HEK293 (cell line): ENCODE measurements around the gene PCDH12.

Experiments
- HOXA7 ChIP-seq: sonication (generic); formaldehyde crosslinking; IDR thresholded peaks from 2 replicates; pipeline ENCODE4 v1.8.1; 2022; ENCODE audit warnings: missing genetic modification reagents, borderline replicate concordance
- IKZF3 ChIP-seq: fragments of 450-650 bp; IDR thresholded peaks from 2 replicates; pipeline ENCODE4 v1.5.0; 2018; ENCODE audit warnings: missing biosample characterization, mild to moderate bottlenecking, missing genetic modification characterization, moderate library complexity
- SETDB1 ChIP-seq: IDR thresholded peaks from one replicate; pipeline ENCODE4 v1.6.1; 2017; ENCODE audit warnings: mild to moderate bottlenecking, low read length, moderate library complexity, mixed read lengths; ENCODE audit not compliant: insufficient read length
- SP2 ChIP-seq: fragments of 450-650 bp; formaldehyde crosslinking; IDR thresholded peaks from 2 replicates; pipeline ENCODE4 v1.5.1; 2016; ENCODE audit warnings: missing biosample characterization, missing genetic modification characterization
- YY1 ChIP-seq: fragments of 450-650 bp; formaldehyde crosslinking; IDR thresholded peaks from 2 replicates; pipeline ENCODE4 v1.5.1; 2018; ENCODE audit warnings: missing biosample characterization, missing genetic modification characterization
- ZBTB21 ChIP-seq: fragments of 450-650 bp; formaldehyde crosslinking; IDR thresholded peaks from 2 replicates; pipeline ENCODE4 v1.5.1; 2017; ENCODE audit warnings: missing biosample characterization, missing genetic modification characterization
- ZNF140 ChIP-seq: fragments of 450-650 bp; formaldehyde crosslinking; IDR thresholded peaks from 2 replicates; pipeline ENCODE4 v1.5.1; 2016; ENCODE audit warnings: missing biosample characterization, missing genetic modification characterization
- ZNF23 ChIP-seq: fragments of 450-650 bp; formaldehyde crosslinking; IDR thresholded peaks from 2 replicates; pipeline ENCODE4 v1.5.1; 2016; ENCODE audit warnings: missing biosample characterization, missing genetic modification characterization, borderline replicate concordance
- ZNF561 ChIP-seq: fragments of 450-650 bp; IDR thresholded peaks from 2 replicates; pipeline ENCODE4 v1.5.1; 2018; ENCODE audit warnings: missing biosample characterization, missing genetic modification characterization, borderline replicate concordance
- ZNF664 ChIP-seq: fragments of 450-650 bp; formaldehyde crosslinking; IDR thresholded peaks from 2 replicates; pipeline ENCODE4 v1.5.1; 2016; ENCODE audit warnings: missing biosample characterization, missing genetic modification characterization
- ZNF792 ChIP-seq: fragments of 450-650 bp; formaldehyde crosslinking; IDR thresholded peaks from 2 replicates; pipeline ENCODE4 v1.5.1; 2016; ENCODE audit warnings: missing biosample characterization, missing genetic modification characterization
- TF ChIP-seq, protein P1 (sequence below): fragments of 450-650 bp; formaldehyde crosslinking; IDR thresholded peaks from 2 replicates; pipeline ENCODE4 v1.5.1; 2016; ENCODE audit warnings: missing biosample characterization, missing genetic modification characterization, borderline replicate concordance
- TF ChIP-seq, protein P2 (sequence below): fragments of 450-650 bp; formaldehyde crosslinking; IDR thresholded peaks from 2 replicates; pipeline ENCODE4 v1.5.1; 2016; ENCODE audit warnings: missing biosample characterization, missing genetic modification characterization

DNA sequence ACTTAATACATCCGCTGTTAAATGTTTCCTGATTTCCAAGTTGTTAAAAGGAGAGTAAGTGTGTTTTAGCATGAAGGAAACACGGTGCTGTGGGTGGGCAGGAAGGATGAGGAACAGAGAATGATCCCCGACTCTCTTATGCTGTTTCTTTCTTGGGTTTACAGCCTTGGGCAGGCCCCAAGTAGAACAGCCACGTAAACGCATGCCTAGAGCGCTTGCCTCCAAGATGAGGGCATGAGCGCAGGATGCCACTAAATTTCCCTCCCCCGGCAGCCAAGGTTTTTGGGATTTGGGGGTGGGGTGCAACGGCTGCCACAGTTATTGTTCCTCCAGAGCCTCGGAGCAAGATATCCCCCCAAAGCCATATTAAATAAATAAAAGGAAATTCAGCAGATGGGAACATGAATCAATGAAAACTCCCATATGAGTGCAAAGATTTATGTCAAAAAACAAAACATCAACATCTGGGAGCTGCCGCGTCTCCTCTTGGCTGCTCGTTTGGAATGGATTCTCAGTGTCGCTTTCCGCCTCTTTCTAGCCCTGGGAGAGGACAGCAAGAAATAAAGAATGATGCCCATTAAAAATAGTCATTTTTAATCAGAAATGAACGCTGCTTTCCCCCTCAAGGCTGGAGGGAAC is 44.3 kb downstream of the PCDH12 start:
- TF ChIP-seq HOXA7 (CRISPR knock-in tag) (no peak), ZNF792 (tag by site-specific recombination) (no peak), ZNF23 (tag by site-specific recombination) (no peak), IKZF3 (tag by site-specific recombination) (no peak), YY1 (no peak), ZNF140 (tag by site-specific recombination) (no peak), ZBTB21 (tag by site-specific recombination) (no peak), SP2 (tag by site-specific recombination) (no peak), ZNF664 (no peak), ZNF561 (tag by site-specific recombination) (no peak), SETDB1 (no peak)
- TF ChIP-seq, protein P1, sequence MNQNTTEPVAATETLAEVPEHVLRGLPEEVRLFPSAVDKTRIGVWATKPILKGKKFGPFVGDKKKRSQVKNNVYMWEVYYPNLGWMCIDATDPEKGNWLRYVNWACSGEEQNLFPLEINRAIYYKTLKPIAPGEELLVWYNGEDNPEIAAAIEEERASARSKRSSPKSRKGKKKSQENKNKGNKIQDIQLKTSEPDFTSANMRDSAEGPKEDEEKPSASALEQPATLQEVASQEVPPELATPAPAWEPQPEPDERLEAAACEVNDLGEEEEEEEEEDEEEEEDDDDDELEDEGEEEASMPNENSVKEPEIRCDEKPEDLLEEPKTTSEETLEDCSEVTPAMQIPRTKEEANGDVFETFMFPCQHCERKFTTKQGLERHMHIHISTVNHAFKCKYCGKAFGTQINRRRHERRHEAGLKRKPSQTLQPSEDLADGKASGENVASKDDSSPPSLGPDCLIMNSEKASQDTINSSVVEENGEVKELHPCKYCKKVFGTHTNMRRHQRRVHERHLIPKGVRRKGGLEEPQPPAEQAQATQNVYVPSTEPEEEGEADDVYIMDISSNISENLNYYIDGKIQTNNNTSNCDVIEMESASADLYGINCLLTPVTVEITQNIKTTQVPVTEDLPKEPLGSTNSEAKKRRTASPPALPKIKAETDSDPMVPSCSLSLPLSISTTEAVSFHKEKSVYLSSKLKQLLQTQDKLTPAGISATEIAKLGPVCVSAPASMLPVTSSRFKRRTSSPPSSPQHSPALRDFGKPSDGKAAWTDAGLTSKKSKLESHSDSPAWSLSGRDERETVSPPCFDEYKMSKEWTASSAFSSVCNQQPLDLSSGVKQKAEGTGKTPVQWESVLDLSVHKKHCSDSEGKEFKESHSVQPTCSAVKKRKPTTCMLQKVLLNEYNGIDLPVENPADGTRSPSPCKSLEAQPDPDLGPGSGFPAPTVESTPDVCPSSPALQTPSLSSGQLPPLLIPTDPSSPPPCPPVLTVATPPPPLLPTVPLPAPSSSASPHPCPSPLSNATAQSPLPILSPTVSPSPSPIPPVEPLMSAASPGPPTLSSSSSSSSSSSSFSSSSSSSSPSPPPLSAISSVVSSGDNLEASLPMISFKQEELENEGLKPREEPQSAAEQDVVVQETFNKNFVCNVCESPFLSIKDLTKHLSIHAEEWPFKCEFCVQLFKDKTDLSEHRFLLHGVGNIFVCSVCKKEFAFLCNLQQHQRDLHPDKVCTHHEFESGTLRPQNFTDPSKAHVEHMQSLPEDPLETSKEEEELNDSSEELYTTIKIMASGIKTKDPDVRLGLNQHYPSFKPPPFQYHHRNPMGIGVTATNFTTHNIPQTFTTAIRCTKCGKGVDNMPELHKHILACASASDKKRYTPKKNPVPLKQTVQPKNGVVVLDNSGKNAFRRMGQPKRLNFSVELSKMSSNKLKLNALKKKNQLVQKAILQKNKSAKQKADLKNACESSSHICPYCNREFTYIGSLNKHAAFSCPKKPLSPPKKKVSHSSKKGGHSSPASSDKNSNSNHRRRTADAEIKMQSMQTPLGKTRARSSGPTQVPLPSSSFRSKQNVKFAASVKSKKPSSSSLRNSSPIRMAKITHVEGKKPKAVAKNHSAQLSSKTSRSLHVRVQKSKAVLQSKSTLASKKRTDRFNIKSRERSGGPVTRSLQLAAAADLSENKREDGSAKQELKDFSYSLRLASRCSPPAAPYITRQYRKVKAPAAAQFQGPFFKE (tag by site-specific recombination), result no peak
- TF ChIP-seq, protein P2, sequence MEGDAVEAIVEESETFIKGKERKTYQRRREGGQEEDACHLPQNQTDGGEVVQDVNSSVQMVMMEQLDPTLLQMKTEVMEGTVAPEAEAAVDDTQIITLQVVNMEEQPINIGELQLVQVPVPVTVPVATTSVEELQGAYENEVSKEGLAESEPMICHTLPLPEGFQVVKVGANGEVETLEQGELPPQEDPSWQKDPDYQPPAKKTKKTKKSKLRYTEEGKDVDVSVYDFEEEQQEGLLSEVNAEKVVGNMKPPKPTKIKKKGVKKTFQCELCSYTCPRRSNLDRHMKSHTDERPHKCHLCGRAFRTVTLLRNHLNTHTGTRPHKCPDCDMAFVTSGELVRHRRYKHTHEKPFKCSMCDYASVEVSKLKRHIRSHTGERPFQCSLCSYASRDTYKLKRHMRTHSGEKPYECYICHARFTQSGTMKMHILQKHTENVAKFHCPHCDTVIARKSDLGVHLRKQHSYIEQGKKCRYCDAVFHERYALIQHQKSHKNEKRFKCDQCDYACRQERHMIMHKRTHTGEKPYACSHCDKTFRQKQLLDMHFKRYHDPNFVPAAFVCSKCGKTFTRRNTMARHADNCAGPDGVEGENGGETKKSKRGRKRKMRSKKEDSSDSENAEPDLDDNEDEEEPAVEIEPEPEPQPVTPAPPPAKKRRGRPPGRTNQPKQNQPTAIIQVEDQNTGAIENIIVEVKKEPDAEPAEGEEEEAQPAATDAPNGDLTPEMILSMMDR (tag by site-specific recombination), result no peak
